DND-41 (cell line): ENCODE measurements around the gene DLGAP4.

Experiments used
- CTCF ChIP-seq: IDR thresholded peaks from 2 replicates; pipeline ENCODE4 v1.5.1; 2012; ENCODE audit warnings: borderline replicate concordance, low read length, moderate library complexity, mild to moderate bottlenecking; ENCODE audit not compliant: poor library complexity, severe bottlenecking; ENCODE audit errors: extremely low read depth
- EZH2 ChIP-seq: IDR thresholded peaks from 3 replicates; pipeline ENCODE4 v1.6.1; 2012; ENCODE audit warnings: borderline replicate concordance, low read depth, mild to moderate bottlenecking, moderate library complexity, low read length, inconsistent platforms; ENCODE audit not compliant: severe bottlenecking

GRCh38 chr20:36322131-36322530 lies 16.0 kb downstream of the DLGAP4 start:
- TF ChIP-seq CTCF (no peak), EZH2 (no peak)
